GM23248 (cell line): Measurements from ENCODE around the gene PTPRE.

Source experiments
- EZH2 ChIP-seq: fragments of 200-600 bp; sonication (generic); IDR thresholded peaks from 2 replicates; pipeline ENCODE4 v1.6.1; 2018; ENCODE audit warnings: antibody characterized with exemption, mild to moderate bottlenecking; ENCODE audit not compliant: insufficient read depth, poor library complexity, severe bottlenecking
- EZH2phosphoT487 ChIP-seq: fragments of 200-600 bp; sonication (generic); IDR thresholded peaks from 2 replicates; pipeline ENCODE4 v1.6.1; 2018; ENCODE audit warnings: antibody characterized with exemption, moderate library complexity, mild to moderate bottlenecking, low read depth; ENCODE audit not compliant: insufficient read depth

- TF ChIP-seq EZH2 (no peak), EZH2phosphoT487 (no peak)
Measured at GRCh38 chr10:128053356-128053755, 146.5 kb downstream of the PTPRE start.
